Right lobe of liver (tissue), 6 donors: ENCODE data around the gene MEIS2. TPM values are rescaled to one million over a fixed set of nuclear protein-coding genes. Genes with fewer than 3 reads are reported as not detected.

Experiments
- ATAC-seq, 4 donors: fragments of 200-7000 bp; cut with Tn5 transposase; one replicate each; pipeline ENCODE4 v1.9.1; 2020; ENCODE audit warnings: mild to moderate bottlenecking in 4 of 4, moderate library complexity in 4 of 4
- DNase-seq, 3 donors: peaks; one replicate each; pipeline ENCODE4 v3.0.0-alpha.2; 2020
- H3K27ac ChIP-seq, 3 donors: fragments of 200-600 bp; one replicate each; pipeline ENCODE4 v1.8.0; 2022
- H3K27me3 ChIP-seq, 2 donors: fragments of 200-600 bp; one replicate each; pipeline ENCODE4 v1.8.0; 2022
- H3K36me3 ChIP-seq, 4 donors: fragments of 200-600 bp; sonication (generic) in 1 of 4; one replicate each; pipeline versions ENCODE4 v1.5.1 to v1.8.0; 2017 to 2022; ENCODE audit warnings: control low read depth in 1 of 4
- H3K4me1 ChIP-seq, 4 donors: fragments of 200-600 bp; sonication (generic) in 1 of 4; one replicate each; pipeline versions ENCODE4 v1.5.1 to v1.8.0; 2017 to 2022; ENCODE audit warnings: control low read depth in 1 of 4
- H3K4me3 ChIP-seq, 3 donors: fragments of 200-600 bp; one replicate each; pipeline ENCODE4 v1.8.0; 2022
- H3K9me3 ChIP-seq, 4 donors: fragments of 200-600 bp; sonication (generic) in 1 of 4; one replicate each; pipeline versions ENCODE4 v1.5.1 to v1.8.0; 2017 to 2022; ENCODE audit warnings: control low read depth in 1 of 4
- POLR2A ChIP-seq: fragments of 450-650 bp; IDR thresholded peaks from one replicate; pipeline ENCODE4 v1.6.1; 2017; ENCODE audit warnings: antibody characterized with exemption, mild to moderate bottlenecking
- WGBS: methylation state at CpG from one replicate; pipeline ENCODE4 v1.1.6; 2018; ENCODE audit warnings: low coverage, low lambda C conversion rate; ENCODE audit not compliant: insufficient coverage; ENCODE audit errors: missing lambda C conversion rate; 5-methylcytosine and 5-hydroxymethylcytosine counted together
- intact Hi-C, 2 donors: fragments of 100-400 bp; cut with DNase I; formaldehyde crosslinking; loops; one replicate each; pipeline versions ENCODE4 v1.11.2 to v1.14.1; 2022
- total RNA-seq, 6 experiments: library from RNA; depleted of rRNA in 2 of 6; stranded (reverse); fragments of >200 nt in 2 of 6; fragmentation: NEBNext Ultra II Directional in 3 of 6; extraction: Animal tissue kit (Norgen Biotek cat#: 25700) in 3 of 6; gene quantifications; one replicate each; pipeline versions ENCODE4 v1.1.0 to v1.2.4, GENCODE V29; 2016 to 2023
- TF ChIP-seq, protein P1 (sequence below), 4 donors: fragments of 200-600 bp in 3 of 4; fragments of 450-650 bp in 1 of 4; IDR thresholded peaks; one replicate each; pipeline versions ENCODE4 v1.5.1 to v1.8.0; 2016 to 2022; ENCODE audit warnings: antibody characterized with exemption in 4 of 4, mild to moderate bottlenecking in 2 of 4
- donor health status: DM: no; HTN: yes; CAD: no.
- donor health status: DM: no; HTN: no; CAD: no.
- donor health status: DM: no; HTN: no; CAD: no.
- donor health status: DM: no; HTN: yes; CAD: no.
- donor health status: DM: no; HTN: yes; CAD: no.

The MEIS2 gene
- total RNA-seq, 6 experiments from 2014 or later, result 6.1 to 18.0 (median 7.9) TPM

DNA sequence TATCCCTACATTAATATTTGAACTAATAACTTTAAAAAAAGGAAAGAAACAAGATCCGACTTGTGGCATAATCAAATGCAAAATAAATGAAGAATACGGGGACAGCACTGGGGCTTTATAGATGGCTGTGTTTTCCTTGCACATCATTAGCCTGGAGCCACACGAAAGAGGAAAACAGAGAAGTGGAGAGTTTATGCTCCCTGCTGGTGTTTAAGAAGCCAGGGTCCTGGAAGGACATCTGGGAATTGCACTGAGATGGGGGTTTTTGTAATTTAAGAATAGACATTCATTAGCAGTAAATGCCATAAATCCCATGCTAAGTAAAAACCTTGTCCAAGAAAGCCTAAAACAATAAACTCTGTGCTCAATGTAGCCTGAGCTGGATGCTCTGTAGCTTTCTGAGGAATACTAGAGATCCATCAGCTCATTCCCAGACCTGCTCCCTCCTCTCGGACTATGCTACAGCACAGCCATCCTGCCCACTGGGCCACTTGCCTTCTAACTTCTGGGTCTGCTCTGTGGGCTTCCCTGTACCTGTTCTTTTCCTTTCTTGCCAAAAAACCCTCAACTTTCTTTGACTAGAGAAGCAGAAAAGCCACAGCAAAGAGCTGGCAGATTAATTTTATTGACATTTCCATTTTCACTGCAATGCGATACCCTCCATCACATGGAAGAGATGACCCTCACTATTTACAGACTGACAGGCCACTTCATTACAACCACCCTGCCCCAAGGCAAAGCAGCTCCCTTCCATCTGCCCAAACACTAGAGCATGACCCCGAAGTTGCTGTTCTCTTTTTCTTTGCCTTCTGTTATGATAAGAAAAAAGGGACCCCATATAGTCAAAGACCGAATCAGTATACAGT lies 62.3 kb downstream of the MEIS2 start:
- TF ChIP-seq, protein P1, sequence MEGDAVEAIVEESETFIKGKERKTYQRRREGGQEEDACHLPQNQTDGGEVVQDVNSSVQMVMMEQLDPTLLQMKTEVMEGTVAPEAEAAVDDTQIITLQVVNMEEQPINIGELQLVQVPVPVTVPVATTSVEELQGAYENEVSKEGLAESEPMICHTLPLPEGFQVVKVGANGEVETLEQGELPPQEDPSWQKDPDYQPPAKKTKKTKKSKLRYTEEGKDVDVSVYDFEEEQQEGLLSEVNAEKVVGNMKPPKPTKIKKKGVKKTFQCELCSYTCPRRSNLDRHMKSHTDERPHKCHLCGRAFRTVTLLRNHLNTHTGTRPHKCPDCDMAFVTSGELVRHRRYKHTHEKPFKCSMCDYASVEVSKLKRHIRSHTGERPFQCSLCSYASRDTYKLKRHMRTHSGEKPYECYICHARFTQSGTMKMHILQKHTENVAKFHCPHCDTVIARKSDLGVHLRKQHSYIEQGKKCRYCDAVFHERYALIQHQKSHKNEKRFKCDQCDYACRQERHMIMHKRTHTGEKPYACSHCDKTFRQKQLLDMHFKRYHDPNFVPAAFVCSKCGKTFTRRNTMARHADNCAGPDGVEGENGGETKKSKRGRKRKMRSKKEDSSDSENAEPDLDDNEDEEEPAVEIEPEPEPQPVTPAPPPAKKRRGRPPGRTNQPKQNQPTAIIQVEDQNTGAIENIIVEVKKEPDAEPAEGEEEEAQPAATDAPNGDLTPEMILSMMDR (IDR thresholded peaks at IDR 0.05), result no peak
- TF ChIP-seq POLR2A, result no peak
- H3K4me3 ChIP-seq, result no peak overlapping the region
- 85% methylated on average over 7 of the region's 7 CpGs for WGBS
- H3K27ac ChIP-seq, result no peak overlapping the region
- H3K9me3 ChIP-seq, result no peaks in the 10 kb centered on the region
- no peaks in the 10 kb centered on the region for H3K36me3 ChIP-seq
- no peaks in the 10 kb centered on the region for H3K27me3 ChIP-seq
- intact Hi-C loops, result no loop called here
- peaks cover 0 to 8% (median 0%) of the 10 kb centered on the region in 4 donors for H3K4me1 ChIP-seq
- DNase-seq (no peak), ATAC-seq (no peak)

DNA sequence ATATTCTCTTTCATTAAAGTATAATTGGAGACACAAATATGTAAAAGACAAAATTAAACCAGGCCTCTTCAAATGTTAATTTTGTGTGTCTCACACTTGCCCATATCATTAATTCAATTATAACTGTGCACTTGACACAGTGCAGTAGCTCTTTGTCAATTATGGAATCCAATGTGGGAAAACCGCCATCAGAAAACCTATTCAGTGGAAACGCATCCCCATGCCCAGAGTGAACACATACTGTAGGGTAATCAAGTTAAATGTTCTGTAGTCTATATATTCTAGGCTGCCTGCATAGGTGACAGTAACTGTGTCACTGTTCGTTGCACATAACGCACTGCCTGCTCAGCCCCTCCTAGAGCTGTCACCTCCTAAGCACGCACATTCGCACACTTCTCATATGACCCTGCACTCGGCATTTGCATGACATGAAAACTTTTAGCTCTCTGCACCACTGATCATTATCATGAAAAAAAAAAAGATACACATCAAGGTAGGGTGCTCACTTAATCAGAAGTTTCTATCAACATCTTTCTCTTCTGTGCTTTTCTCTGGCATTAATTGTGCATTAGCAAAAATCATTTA lies 63.2 kb downstream of the MEIS2 start:
- WGBS, result 91% methylated on average over 6 of the region's 7 CpGs
- DNase-seq (no peak), ATAC-seq (no peak)
- no peaks in the 10 kb centered on the region for H3K27me3 ChIP-seq
- H3K4me1 ChIP-seq, result peaks cover 0 to 8% (median 0%) of the 10 kb centered on the region in 4 donors
- no peak overlapping the region for H3K27ac ChIP-seq
- no peaks in the 10 kb centered on the region for H3K9me3 ChIP-seq
- H3K4me3 ChIP-seq, result no peak overlapping the region
- no peaks in the 10 kb centered on the region for H3K36me3 ChIP-seq
- TF ChIP-seq, protein P1 (IDR thresholded peaks at IDR 0.05), result no peak
- TF ChIP-seq POLR2A, result no peak
- intact Hi-C loops, result no loop called here

DNA sequence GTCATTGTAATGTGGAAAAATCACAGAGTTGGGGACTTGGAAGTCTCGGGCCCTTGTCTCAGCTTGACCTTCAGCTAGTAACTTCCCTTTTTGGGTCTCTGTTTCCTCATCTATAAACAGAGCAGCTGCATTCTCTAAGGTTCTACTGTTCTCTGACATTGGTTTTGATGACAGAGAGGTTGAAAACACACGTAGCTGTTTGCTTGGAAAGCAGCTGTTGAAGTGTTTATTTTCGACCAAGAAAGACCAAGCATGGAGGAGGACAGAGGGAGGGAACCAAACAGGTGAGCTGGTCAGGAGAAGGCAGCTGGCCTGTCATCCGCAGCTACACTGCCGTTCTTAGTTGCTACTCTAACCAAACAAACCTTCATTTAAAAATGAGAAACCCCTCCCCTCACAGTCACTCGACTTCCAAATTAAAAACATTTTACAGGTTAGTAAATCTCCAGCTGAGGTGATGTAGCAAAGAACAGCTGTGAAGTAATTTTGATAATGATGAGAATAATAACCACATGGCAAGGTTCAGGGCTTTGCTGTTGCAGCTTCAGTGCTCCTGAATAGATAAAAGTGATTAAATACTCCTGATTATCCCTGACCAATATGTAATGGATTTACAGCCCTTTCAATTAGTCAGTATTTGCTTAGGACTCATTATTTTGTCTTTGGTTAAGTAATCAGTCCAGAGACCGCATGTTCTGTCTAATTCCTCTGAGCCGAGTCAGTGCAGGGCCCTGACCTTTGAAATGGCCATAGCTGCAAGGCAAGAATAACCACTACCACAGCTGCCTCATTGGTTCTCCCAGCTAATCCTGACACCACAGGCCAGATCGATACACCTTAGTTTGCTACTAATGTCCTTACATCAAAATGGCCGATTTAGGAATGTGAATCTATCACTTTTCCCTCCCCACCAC lies 65.3 kb downstream of the MEIS2 start:
- ATAC-seq, result peak in 1 of 4 donors; percentile 64
- intact Hi-C loops, result no loop called here
- 67% methylated on average over 10 of the region's 10 CpGs for WGBS

DNA sequence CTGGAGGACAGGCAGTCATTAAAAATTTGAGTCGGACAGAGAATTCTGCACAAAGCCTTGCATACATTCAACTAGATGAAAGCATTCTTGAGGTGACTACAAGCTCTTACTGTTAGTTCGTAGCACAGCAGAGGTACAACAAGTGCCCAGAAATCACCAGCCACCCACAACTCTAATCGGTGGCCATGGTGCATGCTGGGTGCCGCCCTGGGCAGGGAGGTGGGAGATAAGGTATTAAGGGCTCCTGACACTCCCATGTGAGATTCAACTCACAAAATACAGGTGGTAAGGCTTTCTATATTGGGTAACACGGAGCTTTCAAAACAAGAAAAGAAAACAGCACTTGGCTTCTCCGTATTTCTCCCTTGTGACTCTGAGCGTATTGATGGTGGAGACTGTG lies 66.0 kb downstream of the MEIS2 start:
- Histone ChIP-seq H3K4me1 (no peaks in the 10 kb centered on the region), H3K9me3 (no peaks in the 10 kb centered on the region), H3K27ac (no peak overlapping the region), H3K4me3 (no peak overlapping the region), H3K36me3 (no peaks in the 10 kb centered on the region), H3K27me3 (no peaks in the 10 kb centered on the region)
- ATAC-seq (no peak), DNase-seq (no peak)
- 98% methylated on average over 5 of the region's 7 CpGs for WGBS
- no peak for TF ChIP-seq POLR2A
- TF ChIP-seq, protein P1 (IDR thresholded peaks at IDR 0.05), result no peak
- intact Hi-C loops, result no loop called here

More for the DNA sequence above, 65.3 kb downstream of the MEIS2 start:
- no peaks in the 10 kb centered on the region for H3K9me3 ChIP-seq
- H3K4me1 ChIP-seq, result peaks cover 0 to under 1% (median 0%) of the 10 kb centered on the region in 4 donors
- no peak overlapping the region for H3K27ac ChIP-seq
- H3K36me3 ChIP-seq, result no peaks in the 10 kb centered on the region
- no peak overlapping the region for H3K4me3 ChIP-seq
- TF ChIP-seq, protein P1 (IDR thresholded peaks at IDR 0.05), result no peak
- TF ChIP-seq POLR2A, result no peak
- DNase-seq, result no peak
- H3K27me3 ChIP-seq, result no peaks in the 10 kb centered on the region
